MM.1S (cell line): ENCODE results near the gene CNOT4.

Source experiments
- DNase-seq: peaks from one replicate; pipeline ENCODE4 v3.0.0-alpha.2; 2015
- H2AFZ ChIP-seq: fragments of 300-600 bp; sonication (generic); 2 replicates; pipeline ENCODE4 v1.6.0; 2016; ENCODE audit warnings: antibody characterized with exemption, low read length
- H3F3A ChIP-seq: fragments of 300-600 bp; sonication (generic); 2 replicates; pipeline ENCODE4 v1.6.1; 2016; ENCODE audit warnings: mild to moderate bottlenecking, antibody characterized with exemption, low read length, moderate library complexity, mixed read lengths; ENCODE audit not compliant: insufficient read depth
- H3K27ac ChIP-seq: fragments of 300-600 bp; sonication (generic); 2 replicates; pipeline ENCODE4 v1.5.1; 2016; ENCODE audit warnings: mild to moderate bottlenecking, low read length
- H3K27me3 ChIP-seq: fragments of 300-600 bp; sonication (generic); replicated peaks from 2 replicates; pipeline ENCODE4 v1.6.0; 2016; ENCODE audit warnings: low read length; ENCODE audit not compliant: insufficient read depth
- H3K36me3 ChIP-seq: fragments of 300-600 bp; sonication (generic); replicated peaks from 2 replicates; pipeline ENCODE4 v1.6.1; 2016; ENCODE audit warnings: mild to moderate bottlenecking, low read length, mixed read lengths; ENCODE audit not compliant: insufficient read depth
- H3K4me1 ChIP-seq: fragments of 300-600 bp; sonication (generic); 2 replicates; pipeline ENCODE4 v1.6.1; 2016; ENCODE audit warnings: low read length, mixed read lengths
- H3K4me2 ChIP-seq: fragments of 300-600 bp; sonication (generic); 2 replicates; pipeline ENCODE4 v1.6.0; 2016; ENCODE audit warnings: low read depth, low read length
- H3K4me3 ChIP-seq: fragments of 300-600 bp; sonication (generic); 2 replicates; pipeline ENCODE4 v1.5.1; 2016; ENCODE audit warnings: low read length, mixed read lengths
- H3K79me2 ChIP-seq: fragments of 300-600 bp; sonication (generic); 2 replicates; pipeline ENCODE4 v1.6.1; 2016; ENCODE audit warnings: mixed run types, low read length, mixed read lengths
- H3K9ac ChIP-seq: fragments of 300-600 bp; sonication (generic); 2 replicates; pipeline ENCODE4 v1.6.1; 2016; ENCODE audit warnings: low read length, mixed read lengths
- H3K9me2 ChIP-seq: fragments of 300-600 bp; sonication (generic); replicated peaks from 2 replicates; pipeline ENCODE4 v1.6.1; 2016; ENCODE audit warnings: mild to moderate bottlenecking, low read length, mixed read lengths; ENCODE audit not compliant: insufficient read depth
- H3K9me3 ChIP-seq: fragments of 300-600 bp; sonication (generic); replicated peaks from 2 replicates; pipeline ENCODE4 v1.6.1; 2016; ENCODE audit warnings: mild to moderate bottlenecking, low read length, mixed read lengths; ENCODE audit not compliant: insufficient read depth
- H4K20me1 ChIP-seq: fragments of 300-600 bp; sonication (generic); 2 replicates; pipeline ENCODE4 v1.6.1; 2016; ENCODE audit warnings: mild to moderate bottlenecking, low read length, moderate library complexity, mixed read lengths; ENCODE audit not compliant: insufficient read depth
- EZH2 ChIP-seq: fragments of 300-600 bp; sonication (generic); optimal IDR thresholded peaks from 2 replicates; pipeline ENCODE3; 2017; ENCODE audit warnings: low read depth, mild to moderate bottlenecking, antibody characterized with exemption, low read length, mixed read lengths
- EZH2phosphoT487 ChIP-seq: fragments of 300-600 bp; sonication (generic); IDR thresholded peaks from 2 replicates; pipeline ENCODE4 v1.6.1; 2018; ENCODE audit warnings: antibody characterized with exemption, low read length
- TF ChIP-seq, protein P1 (sequence below): fragments of 300-600 bp; sonication (generic); IDR thresholded peaks from 2 replicates; pipeline ENCODE4 v1.5.1; 2016; ENCODE audit warnings: antibody characterized with exemption, low read length, mixed read lengths

Gene CNOT4

GRCh38 chr7:135368416-135369186, 141.3 kb downstream of the CNOT4 start:
- Histone ChIP-seq H3K36me3 (no peaks in the 10 kb centered on the region), H3K9ac (no peak overlapping the region), H3K4me2 (no peak overlapping the region), H4K20me1 (no peaks in the 10 kb centered on the region), H3K27ac (no peak overlapping the region), H2AFZ (no peak overlapping the region), H3K4me1 (no peaks in the 10 kb centered on the region), H3F3A (no peaks in the 10 kb centered on the region), H3K4me3 (no peak overlapping the region), H3K9me3 (no peaks in the 10 kb centered on the region), H3K79me2 (no peaks in the 10 kb centered on the region), H3K27me3 (no peaks in the 10 kb centered on the region), H3K9me2 (no peaks in the 10 kb centered on the region)
- DNase-seq: no peak
- TF ChIP-seq EZH2: no peak
- no peak for TF ChIP-seq EZH2phosphoT487
- TF ChIP-seq, protein P1, sequence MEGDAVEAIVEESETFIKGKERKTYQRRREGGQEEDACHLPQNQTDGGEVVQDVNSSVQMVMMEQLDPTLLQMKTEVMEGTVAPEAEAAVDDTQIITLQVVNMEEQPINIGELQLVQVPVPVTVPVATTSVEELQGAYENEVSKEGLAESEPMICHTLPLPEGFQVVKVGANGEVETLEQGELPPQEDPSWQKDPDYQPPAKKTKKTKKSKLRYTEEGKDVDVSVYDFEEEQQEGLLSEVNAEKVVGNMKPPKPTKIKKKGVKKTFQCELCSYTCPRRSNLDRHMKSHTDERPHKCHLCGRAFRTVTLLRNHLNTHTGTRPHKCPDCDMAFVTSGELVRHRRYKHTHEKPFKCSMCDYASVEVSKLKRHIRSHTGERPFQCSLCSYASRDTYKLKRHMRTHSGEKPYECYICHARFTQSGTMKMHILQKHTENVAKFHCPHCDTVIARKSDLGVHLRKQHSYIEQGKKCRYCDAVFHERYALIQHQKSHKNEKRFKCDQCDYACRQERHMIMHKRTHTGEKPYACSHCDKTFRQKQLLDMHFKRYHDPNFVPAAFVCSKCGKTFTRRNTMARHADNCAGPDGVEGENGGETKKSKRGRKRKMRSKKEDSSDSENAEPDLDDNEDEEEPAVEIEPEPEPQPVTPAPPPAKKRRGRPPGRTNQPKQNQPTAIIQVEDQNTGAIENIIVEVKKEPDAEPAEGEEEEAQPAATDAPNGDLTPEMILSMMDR: no peak

GRCh38 chr7:135366843-135367508, 142.9 kb downstream of the CNOT4 start:
- no peak overlapping the region for H3K9ac ChIP-seq
- H3K9me3 ChIP-seq: no peaks in the 10 kb centered on the region
- H3K27ac ChIP-seq: no peak overlapping the region
- no peaks in the 10 kb centered on the region for H3K4me1 ChIP-seq
- H4K20me1 ChIP-seq: no peaks in the 10 kb centered on the region
- H2AFZ ChIP-seq: no peak overlapping the region
- no peaks in the 10 kb centered on the region for H3K79me2 ChIP-seq
- no peaks in the 10 kb centered on the region for H3K36me3 ChIP-seq
- no peak for DNase-seq
- no peaks in the 10 kb centered on the region for H3K9me2 ChIP-seq
- H3K4me3 ChIP-seq: no peak overlapping the region
- no peak overlapping the region for H3K4me2 ChIP-seq
- TF ChIP-seq EZH2phosphoT487: no peak
- no peaks in the 10 kb centered on the region for H3K27me3 ChIP-seq
- no peaks in the 10 kb centered on the region for H3F3A ChIP-seq

DNA sequence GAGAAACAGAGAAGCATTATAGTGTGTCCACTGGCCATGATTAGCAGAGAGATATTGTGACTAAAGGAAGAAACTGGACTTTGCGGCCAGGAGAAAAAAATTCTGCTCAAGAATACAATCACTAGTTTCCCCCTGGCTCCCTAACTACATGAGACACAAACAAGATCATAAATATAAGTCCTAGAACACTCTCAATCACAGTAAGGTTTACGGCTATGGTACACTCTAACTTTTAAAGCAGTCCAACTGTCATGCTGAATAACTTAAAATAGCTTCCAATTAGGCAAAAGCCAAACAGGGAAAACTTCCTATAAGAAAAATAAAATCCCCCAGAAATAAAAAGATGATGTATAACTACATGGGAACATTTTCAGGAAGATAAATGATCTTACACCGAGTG, 144.2 kb downstream of the CNOT4 start:
- Histone ChIP-seq H3K4me2 (no peak overlapping the region), H3K9me3 (no peaks in the 10 kb centered on the region), H2AFZ (no peak overlapping the region), H4K20me1 (no peaks in the 10 kb centered on the region), H3K9me2 (no peaks in the 10 kb centered on the region), H3F3A (no peaks in the 10 kb centered on the region), H3K9ac (no peak overlapping the region), H3K27me3 (no peaks in the 10 kb centered on the region), H3K4me1 (no peaks in the 10 kb centered on the region), H3K4me3 (no peak overlapping the region), H3K36me3 (no peaks in the 10 kb centered on the region), H3K27ac (no peak overlapping the region), H3K79me2 (no peaks in the 10 kb centered on the region)
- TF ChIP-seq, protein P1: no peak; the same call in 1 of the 2 replicates
- TF ChIP-seq EZH2 (no peak), EZH2phosphoT487 (no peak)
- DNase-seq: no peak

GRCh38 chr7:135364206-135364605, 145.7 kb downstream of the CNOT4 start:
- no peaks in the 10 kb centered on the region for H3K79me2 ChIP-seq
- H3K4me2 ChIP-seq: no peak overlapping the region
- no peaks in the 10 kb centered on the region for H3K4me1 ChIP-seq
- H3K27ac ChIP-seq: no peak overlapping the region
- TF ChIP-seq, protein P1: no peak
- TF ChIP-seq EZH2phosphoT487 (no peak), EZH2 (no peak)
- no peaks in the 10 kb centered on the region for H3K36me3 ChIP-seq
- no peaks in the 10 kb centered on the region for H3K9me2 ChIP-seq
- H4K20me1 ChIP-seq: no peaks in the 10 kb centered on the region
- no peaks in the 10 kb centered on the region for H3K9me3 ChIP-seq
- no peak overlapping the region for H3K4me3 ChIP-seq
- no peak overlapping the region for H2AFZ ChIP-seq
- no peaks in the 10 kb centered on the region for H3K27me3 ChIP-seq
- no peak for DNase-seq
- no peak overlapping the region for H3K9ac ChIP-seq
- H3F3A ChIP-seq: no peaks in the 10 kb centered on the region
